Measurements from ENCODE around the gene KAT7. TPM values are rescaled to one million over a fixed set of nuclear protein-coding genes. Genes with fewer than 3 reads are reported as not detected.

Gene KAT7
- total and polyA plus RNA-seq, 10 of the 15 experiments (the other 5 are each of a cell fraction or from before 2014, with no cell fraction given): 6.6 to 45.8 (median 26.3) TPM

DNA sequence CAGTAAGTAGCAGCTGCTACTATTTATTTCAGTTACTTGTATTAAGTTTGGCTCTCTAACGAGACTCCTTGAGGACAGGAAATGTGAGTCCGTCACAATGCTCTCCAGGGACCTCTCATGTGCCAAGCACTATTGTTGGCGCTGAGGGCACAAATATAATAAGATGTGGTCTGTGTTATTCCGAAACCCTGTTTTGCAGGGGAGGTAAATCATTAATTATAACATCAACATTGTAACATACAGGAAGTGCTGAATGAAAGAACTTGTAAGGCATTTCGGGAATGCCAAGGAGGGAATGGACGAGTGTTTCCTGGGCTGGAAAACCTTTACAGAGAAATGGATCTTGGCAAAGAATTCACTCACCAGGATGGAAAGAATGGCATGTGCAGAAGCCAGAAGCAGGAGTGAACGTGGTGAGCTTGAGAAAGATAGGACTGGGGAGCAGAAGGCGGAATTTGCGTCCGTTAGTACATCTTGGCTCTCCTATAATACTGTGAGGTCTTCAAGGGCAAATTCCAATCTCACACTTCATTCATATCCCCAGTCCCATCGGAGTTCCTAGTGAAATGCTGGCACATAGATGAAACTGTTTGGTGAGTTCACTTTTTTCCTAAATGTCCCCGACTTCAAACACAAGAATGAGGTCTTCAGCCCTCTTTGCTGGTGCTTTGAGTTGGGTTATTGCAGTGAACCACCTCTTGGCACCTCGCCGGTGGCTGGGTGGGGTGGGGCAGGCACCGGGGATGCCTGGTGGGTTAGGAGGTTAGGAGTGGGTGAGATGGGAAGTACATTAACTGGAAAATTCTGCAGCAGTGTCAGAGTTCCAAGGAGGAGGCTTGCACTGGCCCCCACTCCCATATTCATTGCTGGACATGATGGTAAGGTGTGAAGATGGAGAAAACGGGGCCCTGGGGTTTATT, 47.9 kb downstream of the KAT7 start:
- H3K4me2 ChIP-seq (ENCODE audit: control insufficient read depth, insufficient read depth): no peak overlapping the region
- SMC1A ChIA-PET (ENCODE audit: uncharacterized antibody, unreplicated experiment): no interaction called here
- intact Hi-C loops (cut with micrococcal nuclease; ENCODE audit: unreplicated experiment): no loop called here

More for the DNA sequence above, 47.9 kb downstream of the KAT7 start:
- in situ Hi-C loops (cut with MboI): no loop called here
- Histone ChIP-seq H3K9ac (ENCODE audit: control insufficient read depth, insufficient read depth, low read length) (no peak overlapping the region), H3K27me3 (replicated peaks in 1 of 2; ENCODE audit: control insufficient read depth in 2 of 2, insufficient read depth in 2 of 2, low read length in 1 of 2) (no peaks in the 10 kb centered on the region), H3K79me2 (ENCODE audit: control insufficient read depth, insufficient read depth, low read length) (no peaks in the 10 kb centered on the region), H3K27ac (ENCODE audit: control insufficient read depth, insufficient read depth) (no peak overlapping the region), H3K36me3 (ENCODE audit: control insufficient read depth in 2 of 2, insufficient read depth in 2 of 2, low read length in 1 of 2) (peaks cover under 1 to 5% of the 10 kb centered on the region in 2 experiments; a peak in 2 of 4 replicates), H3K4me3 (no peak overlapping the region), H3K9me3 (replicated peaks; ENCODE audit: control insufficient read depth, insufficient read depth, low read length) (no peaks in the 10 kb centered on the region), H3K4me1 (ENCODE audit: control insufficient read depth, insufficient read depth, low read length) (no peaks in the 10 kb centered on the region), H4K20me1 (ENCODE audit: control insufficient read depth, insufficient read depth) (no peaks in the 10 kb centered on the region), H2AFZ (ENCODE audit: control insufficient read depth, low read depth, low read length) (no peak overlapping the region)
- POLR2A ChIA-PET: no interaction called here
- no TSS peak for BruUV-seq (replicated peaks)
- peak in 1 of 2 experiments; percentile 34; a peak in 1 of 4 replicates for TF ChIP-seq BHLHE40 (IDR thresholded peaks at IDR 0.05; ENCODE audit: borderline replicate concordance in 1 of 2, low read depth in 2 of 2, low read length in 1 of 2)
- TF ChIP-seq ZNF384 (IDR thresholded peaks at IDR 0.05; ENCODE audit: borderline replicate concordance, low read depth, low read length): no peak
- TF ChIP-seq, protein P1, sequence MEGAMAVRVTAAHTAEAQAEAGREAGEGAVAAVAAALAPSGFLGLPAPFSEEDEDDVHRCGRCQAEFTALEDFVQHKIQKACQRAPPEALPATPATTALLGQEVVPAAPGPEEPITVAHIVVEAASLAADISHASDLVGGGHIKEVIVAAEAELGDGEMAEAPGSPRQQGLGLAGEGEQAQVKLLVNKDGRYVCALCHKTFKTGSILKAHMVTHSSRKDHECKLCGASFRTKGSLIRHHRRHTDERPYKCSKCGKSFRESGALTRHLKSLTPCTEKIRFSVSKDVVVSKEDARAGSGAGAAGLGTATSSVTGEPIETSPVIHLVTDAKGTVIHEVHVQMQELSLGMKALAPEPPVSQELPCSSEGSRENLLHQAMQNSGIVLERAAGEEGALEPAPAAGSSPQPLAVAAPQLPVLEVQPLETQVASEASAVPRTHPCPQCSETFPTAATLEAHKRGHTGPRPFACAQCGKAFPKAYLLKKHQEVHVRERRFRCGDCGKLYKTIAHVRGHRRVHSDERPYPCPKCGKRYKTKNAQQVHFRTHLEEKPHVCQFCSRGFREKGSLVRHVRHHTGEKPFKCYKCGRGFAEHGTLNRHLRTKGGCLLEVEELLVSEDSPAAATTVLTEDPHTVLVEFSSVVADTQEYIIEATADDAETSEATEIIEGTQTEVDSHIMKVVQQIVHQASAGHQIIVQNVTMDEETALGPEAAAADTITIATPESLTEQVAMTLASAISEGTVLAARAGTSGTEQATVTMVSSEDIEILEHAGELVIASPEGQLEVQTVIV (IDR thresholded peaks at IDR 0.05; ENCODE audit: borderline replicate concordance, partially characterized antibody): no peak
- no peak for TF ChIP-seq EGR1 (IDR thresholded peaks at IDR 0.05; ENCODE audit: borderline replicate concordance in 1 of 2, low read depth in 2 of 2, low read length in 2 of 2)
- peak; percentile 25 for TF ChIP-seq MEF2B (IDR thresholded peaks at IDR 0.05; ENCODE audit: partially characterized antibody, poor library complexity, severe bottlenecking)
- TF ChIP-seq SP1 (IDR thresholded peaks at IDR 0.05; ENCODE audit: low read depth, low read length): no peak
- TF ChIP-seq MTA2 (IDR thresholded peaks at IDR 0.05; ENCODE audit: low read depth): no peak
- TF ChIP-seq FOS (IDR thresholded peaks at IDR 0.05; ENCODE audit: borderline replicate concordance, extremely low read depth, insufficient read length): no peak
- no peak for TF ChIP-seq JUND (IDR thresholded peaks at IDR 0.05; ENCODE audit: low read depth, low read length)
- no peak for TF ChIP-seq BRCA1 (IDR thresholded peaks at IDR 0.05; ENCODE audit: low read depth, low read length)
- no peak for TF ChIP-seq ZNF207 (IDR thresholded peaks at IDR 0.05; ENCODE audit: borderline replicate concordance)
- TF ChIP-seq RAD21 (IDR thresholded peaks at IDR 0.05; ENCODE audit: insufficient read depth, low read depth, low read length): no peak
- TF ChIP-seq TARDBP (IDR thresholded peaks at IDR 0.05; ENCODE audit: borderline replicate concordance): no peak
- TF ChIP-seq SMC3 (IDR thresholded peaks at IDR 0.05; ENCODE audit: borderline replicate concordance, low read length): no peak
- no peak for TF ChIP-seq IKZF2 (IDR thresholded peaks at IDR 0.05)
- DNase-seq (ENCODE audit: low read depth, low spot score) (no peak), ATAC-seq (peak; percentile 48), FAIRE-seq (no peak)
- 74% methylated on average over 16 of the region's 16 CpGs for WGBS (ENCODE audit: insufficient coverage, insufficient replicate concordance, low lambda C conversion rate, missing lambda C conversion rate)
- RAD21 ChIA-PET (ENCODE audit: unreplicated experiment): no interaction called here
- CTCF ChIA-PET: interaction anchor here (0.6 kb wide), 1 partner anchor 272 kb away, joined by 3 read pairs; no protein-coding TSS in a partner anchor

Data from GM12878 (cell line).